HepG2 (cell line): Measurements from ENCODE around the gene ODAD4. TPM values are rescaled to one million over a fixed set of nuclear protein-coding genes. Genes with fewer than 3 reads are reported as not detected.

Source experiments
- ASH2L ChIP-seq: fragments of 300-600, 200-600 bp; sonication (generic); IDR thresholded peaks from 2 replicates; pipeline ENCODE4 v1.7.0; 2017; ENCODE audit warnings: low read depth, mild to moderate bottlenecking, moderate library complexity, mixed read lengths, low read length; ENCODE audit not compliant: insufficient read length
- BCL3 ChIP-seq: sonication (generic); formaldehyde crosslinking; IDR thresholded peaks from 2 replicates; pipeline ENCODE4 v1.5.1; 2020; ENCODE audit warnings: mild to moderate bottlenecking, missing genetic modification reagents, moderate library complexity
- CEBPB ChIP-seq: IDR thresholded peaks from 2 replicates; pipeline ENCODE4 v1.6.1; 2011; ENCODE audit warnings: low read depth, low read length, improper control_type of control experiment, borderline replicate concordance
- CHD4 ChIP-seq: fragments of 200-600 bp; sonication (generic); IDR thresholded peaks from 2 replicates; pipeline ENCODE4 v1.7.0; 2017; ENCODE audit warnings: mild to moderate bottlenecking, low read length, borderline replicate concordance
- GATA4 ChIP-seq: sonication (generic); IDR thresholded peaks from 2 replicates; pipeline ENCODE4 v1.6.1; 2016; ENCODE audit warnings: antibody characterized with exemption, low read depth, borderline replicate concordance
- JUNB ChIP-seq: sonication (generic); formaldehyde crosslinking; IDR thresholded peaks from 2 replicates; pipeline ENCODE4 v1.8.0; 2022; ENCODE audit warnings: missing genetic modification reagents, mild to moderate bottlenecking, borderline replicate concordance
- KLF13 ChIP-seq: sonication (generic); formaldehyde crosslinking; IDR thresholded peaks from 2 replicates; pipeline ENCODE4 v1.4.0; 2020; ENCODE audit warnings: mild to moderate bottlenecking, missing genetic modification reagents
- MAFK ChIP-seq, 2 experiments: IDR thresholded peaks in 1 of 2; conservative IDR thresholded peaks in 1 of 2; 2 replicates each; pipeline ENCODE4 v1.6.1; 2011; ENCODE audit warnings: improper control_type of control experiment in 2 of 2, low read length in 2 of 2
- MED13 ChIP-seq: sonication (generic); formaldehyde crosslinking; IDR thresholded peaks from 2 replicates; pipeline ENCODE4 v1.5.0; 2020; ENCODE audit warnings: missing genetic modification reagents
- PHF21A ChIP-seq: sonication (generic); formaldehyde crosslinking; IDR thresholded peaks from 2 replicates; pipeline ENCODE4 v1.5.0; 2020; ENCODE audit warnings: mild to moderate bottlenecking, missing genetic modification reagents
- SIN3B ChIP-seq: fragments of 150-350 bp; IDR thresholded peaks from 2 replicates; pipeline ENCODE4 v1.6.1; 2014; ENCODE audit warnings: low read length
- SOX13 ChIP-seq, 3 experiments: fragments of 450-650 bp in 1 of 3; sonication (generic) in 1 of 3; formaldehyde crosslinking in 1 of 3; IDR thresholded peaks in 2 of 3; conservative IDR thresholded peaks in 1 of 3; 2 replicates each; pipeline versions ENCODE4 v1.5.0 to v1.6.1; 2016 to 2020; ENCODE audit warnings: antibody characterized with exemption in 1 of 3, mild to moderate bottlenecking in 1 of 3, missing compliant biosample characterization in 1 of 3, missing genetic modification reagents in 1 of 3, moderate library complexity in 1 of 3
- TFAP4 ChIP-seq: sonication (generic); IDR thresholded peaks from 2 replicates; pipeline ENCODE4 v1.6.1; 2016; ENCODE audit warnings: low read depth, borderline replicate concordance
- ZNF281 ChIP-seq: sonication (generic); formaldehyde crosslinking; IDR thresholded peaks from 2 replicates; pipeline ENCODE4 v1.4.0; 2020; ENCODE audit warnings: missing genetic modification reagents, borderline replicate concordance
- ZNF350 ChIP-seq: sonication (generic); formaldehyde crosslinking; IDR thresholded peaks from 2 replicates; pipeline ENCODE4 v1.4.0; 2020; ENCODE audit warnings: mild to moderate bottlenecking, low read depth, missing genetic modification reagents, borderline replicate concordance
- ZNF784 ChIP-seq: sonication (generic); formaldehyde crosslinking; IDR thresholded peaks from 2 replicates; pipeline ENCODE4 v1.5.1; 2020; ENCODE audit warnings: missing genetic modification reagents, mild to moderate bottlenecking, borderline replicate concordance
- ZNF883 ChIP-seq: sonication (generic); formaldehyde crosslinking; IDR thresholded peaks from 2 replicates; pipeline ENCODE4 v1.5.1; 2020; ENCODE audit warnings: mild to moderate bottlenecking, missing genetic modification reagents; ENCODE audit errors: not compliant biosample characterization
- polyA plus RNA-seq, 8 experiments: library from polyadenylated mRNA; depleted of rRNA in 3 of 8; stranded (reverse) in 7 of 8; unstranded in 1 of 8; fragments of >200 nt; fragmentation: Illumina TruSeq in 4 of 8; extraction: Trizol in 4 of 8; gene quantifications; 2 replicates each; pipeline versions ENCODE4 v1.2.1 to v1.2.3, GENCODE V29; 2011 to 2016; ENCODE audit warnings: low read depth in 4 of 8, missing spikeins in 1 of 8, mixed read lengths in 1 of 8; ENCODE audit not compliant: insufficient read depth in 1 of 8
- total RNA-seq, 5 experiments: library from RNA; depleted of rRNA; stranded (reverse); fragments of >200 nt; fragmentation: Illumina TruSeq; extraction: Trizol; gene quantifications; 2 replicates each; pipeline ENCODE4 v1.2.3, GENCODE V29; 2016; ENCODE audit warnings: low read depth in 1 of 5

Gene ODAD4
- total and polyA plus RNA-seq, 2 of the 13 experiments (the other 11 are each of a cell fraction or from before 2014, with no cell fraction given) = 0.48 to 0.53 TPM

GRCh38 chr17:41919840-41920579 is 10.4 kb upstream of the ODAD4 start (continued):
- TF ChIP-seq BCL3 (CRISPR knock-in tag) (0 out of 2 replicates have a peak, but pooled peaks have one; percentile 13), CEBPB (peak; percentile 75; the same call in 1 of the 2 replicates), MED13 (CRISPR knock-in tag) (no peak), TFAP4 (peak; percentile 21; the same call in 1 of the 2 replicates), SIN3B (no peak), ASH2L (no peak), GATA4 (no peak), ZNF350 (CRISPR knock-in tag) (0 out of 2 replicates have a peak, but pooled peaks have one; percentile 2), ZNF883 (CRISPR knock-in tag) (peak; percentile 12), JUNB (CRISPR knock-in tag) (no peak), CHD4 (no peak), MAFK (conservative IDR thresholded peaks at IDR 0.05 in 1 of 2, IDR thresholded peaks at IDR 0.05 in 1 of 2; ENCODE audit: low read length in 2 of 2) (no peak), SOX13 (IDR thresholded peaks at IDR 0.05) (no peak), SOX13 (CRISPR knock-in tag; conservative IDR thresholded peaks at IDR 0.05 in 1 of 2, IDR thresholded peaks at IDR 0.05 in 1 of 2) (0 out of 4 replicates have a peak, but pooled peaks of 1 of the 2 experiments have one; percentile 27), KLF13 (0 out of 2 replicates have a peak, but pooled peaks have one; percentile 48), PHF21A (CRISPR knock-in tag) (0 out of 2 replicates have a peak, but pooled peaks have one; percentile 23), ZNF281 (peak; percentile 66), ZNF784 (CRISPR knock-in tag) (0 out of 2 replicates have a peak, but pooled peaks have one; percentile 73)
